ENCODE data around the gene HMCES. TPM values are rescaled to one million over a fixed set of nuclear protein-coding genes. Genes with fewer than 3 reads are reported as not detected.

HMCES gene
- total RNA-seq, 6 experiments from 2014 or later, result 17.4 to 36.9 (median 20.1) TPM

- 29% methylated on average over 1 of the region's 5 CpGs for WGBS (ENCODE audit: insufficient coverage, low coverage, low lambda C conversion rate, missing lambda C conversion rate)
- TF ChIP-seq CTCF (IDR thresholded peaks at IDR 0.05) (no peak), POLR2A (IDR thresholded peaks at IDR 0.05) (no peak)
- no peak overlapping the region for H3K27ac ChIP-seq
- no peaks in the 10 kb centered on the region for H3K27me3 ChIP-seq
- H3K4me3 ChIP-seq, result no peak overlapping the region
- H3K9me3 ChIP-seq, result no peaks in the 10 kb centered on the region
- DNase-seq, result no peak
- peaks cover 0 to 20% (median 6%) of the 10 kb centered on the region in 4 donors for H3K4me1 ChIP-seq
- intact Hi-C loops (cut with DNase I), result no loop called here
- no peaks in the 10 kb centered on the region for H3K36me3 ChIP-seq
- no peak for ATAC-seq
Observed at GRCh38 chr3:129317848-129318247, 39.2 kb downstream of the HMCES start.

GRCh38 chr3:129318921-129319320, 40.3 kb downstream of the HMCES start:
- Histone ChIP-seq H3K9me3 (no peaks in the 10 kb centered on the region), H3K27me3 (no peaks in the 10 kb centered on the region), H3K4me3 (no peak overlapping the region), H3K4me1 (peaks cover 0 to 13% (median 4%) of the 10 kb centered on the region in 4 donors), H3K36me3 (no peaks in the 10 kb centered on the region), H3K27ac (no peak overlapping the region)
- DNase-seq, result no peak
- TF ChIP-seq POLR2A (IDR thresholded peaks at IDR 0.05) (no peak), CTCF (IDR thresholded peaks at IDR 0.05) (no peak)
- ATAC-seq, result no peak
- 88% methylated on average over 3 of the region's 15 CpGs for WGBS (ENCODE audit: insufficient coverage, low coverage, low lambda C conversion rate, missing lambda C conversion rate)
- intact Hi-C loops (cut with DNase I), result no loop called here

GRCh38 chr3:129320261-129320660, 41.6 kb downstream of the HMCES start:
- no peak for ATAC-seq
- DNase-seq, result no peak
- WGBS (ENCODE audit: insufficient coverage, low coverage, low lambda C conversion rate, missing lambda C conversion rate), result 96% methylated on average over 3 of the region's 8 CpGs
- no peak overlapping the region for H3K27ac ChIP-seq
- no peaks in the 10 kb centered on the region for H3K36me3 ChIP-seq
- TF ChIP-seq POLR2A (IDR thresholded peaks at IDR 0.05) (no peak), CTCF (IDR thresholded peaks at IDR 0.05) (no peak)
- no peaks in the 10 kb centered on the region for H3K9me3 ChIP-seq
- H3K4me3 ChIP-seq, result no peak overlapping the region
- H3K4me1 ChIP-seq, result peaks cover 0 to 5% (median 0%) of the 10 kb centered on the region in 4 donors
- intact Hi-C loops (cut with DNase I), result loop anchor here in 1 of 2 donors (5.0 kb wide), 1 partner anchor 33 kb away; no protein-coding TSS in a partner anchor
- no peaks in the 10 kb centered on the region for H3K27me3 ChIP-seq

- peaks cover 0 to 5% (median 0%) of the 10 kb centered on the region in 4 donors for H3K4me1 ChIP-seq
- H3K27ac ChIP-seq, result no peak overlapping the region
- ATAC-seq (no peak), DNase-seq (no peak)
- no peaks in the 10 kb centered on the region for H3K9me3 ChIP-seq
- H3K4me3 ChIP-seq, result no peak overlapping the region
- WGBS (ENCODE audit: insufficient coverage, low coverage, low lambda C conversion rate, missing lambda C conversion rate), result 92% methylated on average over 7 of the region's 7 CpGs
- intact Hi-C loops (cut with DNase I), result loop anchor here in 1 of 2 donors (5.0 kb wide), 1 partner anchor 34 kb away; no protein-coding TSS in a partner anchor
- H3K27me3 ChIP-seq, result no peaks in the 10 kb centered on the region
- TF ChIP-seq CTCF (IDR thresholded peaks at IDR 0.05) (no peak), POLR2A (IDR thresholded peaks at IDR 0.05) (no peak)
- no peaks in the 10 kb centered on the region for H3K36me3 ChIP-seq
Observed at GRCh38 chr3:129320825-129321487, 42.3 kb downstream of the HMCES start.

Data from right lobe of liver (tissue), 6 donors.